ENCODE results near the gene ST3GAL5.

DNA sequence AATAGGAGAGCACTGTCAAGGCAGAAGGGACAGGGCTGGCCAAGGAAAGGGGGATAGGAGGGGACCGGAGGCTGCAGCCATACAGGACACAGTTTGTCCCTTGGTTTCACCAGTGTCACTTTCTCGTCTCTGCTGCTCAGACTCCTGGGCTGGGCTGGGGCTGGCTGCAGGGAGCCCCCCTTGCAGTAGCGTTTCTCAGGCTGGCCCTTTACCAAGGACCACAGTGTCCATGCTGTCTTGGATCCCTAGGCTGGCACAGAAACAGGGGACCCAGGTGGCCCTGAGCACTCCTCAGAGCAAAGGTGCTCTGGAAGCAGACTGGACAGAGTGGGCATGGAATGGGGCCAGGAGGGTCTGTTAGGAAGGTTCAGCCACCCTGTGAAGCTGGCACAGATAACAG, 100.2 kb downstream of the ST3GAL5 start:
- TF ChIP-seq, protein P1, sequence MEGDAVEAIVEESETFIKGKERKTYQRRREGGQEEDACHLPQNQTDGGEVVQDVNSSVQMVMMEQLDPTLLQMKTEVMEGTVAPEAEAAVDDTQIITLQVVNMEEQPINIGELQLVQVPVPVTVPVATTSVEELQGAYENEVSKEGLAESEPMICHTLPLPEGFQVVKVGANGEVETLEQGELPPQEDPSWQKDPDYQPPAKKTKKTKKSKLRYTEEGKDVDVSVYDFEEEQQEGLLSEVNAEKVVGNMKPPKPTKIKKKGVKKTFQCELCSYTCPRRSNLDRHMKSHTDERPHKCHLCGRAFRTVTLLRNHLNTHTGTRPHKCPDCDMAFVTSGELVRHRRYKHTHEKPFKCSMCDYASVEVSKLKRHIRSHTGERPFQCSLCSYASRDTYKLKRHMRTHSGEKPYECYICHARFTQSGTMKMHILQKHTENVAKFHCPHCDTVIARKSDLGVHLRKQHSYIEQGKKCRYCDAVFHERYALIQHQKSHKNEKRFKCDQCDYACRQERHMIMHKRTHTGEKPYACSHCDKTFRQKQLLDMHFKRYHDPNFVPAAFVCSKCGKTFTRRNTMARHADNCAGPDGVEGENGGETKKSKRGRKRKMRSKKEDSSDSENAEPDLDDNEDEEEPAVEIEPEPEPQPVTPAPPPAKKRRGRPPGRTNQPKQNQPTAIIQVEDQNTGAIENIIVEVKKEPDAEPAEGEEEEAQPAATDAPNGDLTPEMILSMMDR (IDR thresholded peaks at IDR 0.05), result no peak
- TF ChIP-seq POLR2A (IDR thresholded peaks at IDR 0.05), result no peak
